HFFc6 (cell line): ENCODE results near the gene UBE2G1. TPM values are rescaled to one million over a fixed set of nuclear protein-coding genes. Genes with fewer than 3 reads are reported as not detected.

ENCODE experiments used
- DNase-seq: peaks from one replicate; pipeline ENCODE4 v3.0.0-alpha.2; 2018
- H3K27ac Mint-ChIP-seq: 2 replicates; pipeline ENCODE4 v1.8.0; 2020; ENCODE audit warnings: mild to moderate bottlenecking, mixed read lengths
- H3K27me3 Mint-ChIP-seq: 2 replicates; pipeline ENCODE4 v1.8.0; 2021; ENCODE audit warnings: mild to moderate bottlenecking, moderate library complexity, mixed read lengths; ENCODE audit not compliant: insufficient read depth
- H3K36me3 Mint-ChIP-seq: 2 replicates; pipeline ENCODE4 v1.8.0; 2021; ENCODE audit warnings: low read depth, mixed read lengths
- H3K4me1 Mint-ChIP-seq: 2 replicates; pipeline ENCODE4 v1.8.0; 2020; ENCODE audit warnings: low read depth, mixed read lengths
- H3K4me3 Mint-ChIP-seq: 2 replicates; pipeline ENCODE4 v1.8.0; 2020; ENCODE audit warnings: mild to moderate bottlenecking, moderate library complexity, mixed read lengths
- H3K9me3 Mint-ChIP-seq: 2 replicates; pipeline ENCODE4 v1.8.0; 2020; ENCODE audit warnings: mild to moderate bottlenecking, mixed read lengths
- CTCF ChIP-seq: fragments of 200-600 bp; sonication (generic); IDR thresholded peaks from 2 replicates; pipeline ENCODE4 v1.5.0; 2021; ENCODE audit warnings: antibody characterized with exemption, mild to moderate bottlenecking
- total RNA-seq, 6 experiments: library from RNA; stranded (reverse); fragmentation: NEBNext Ultra II Directional; extraction: Animal tissue kit (Norgen Biotek cat#: 25700); gene quantifications; 2 replicates in 1 of 6; 3 replicates in 5 of 6; pipeline ENCODE4 v1.2.3, GENCODE V29; 2021

The UBE2G1 gene
- total RNA-seq, 6 experiments from 2014 or later, result 56.3 to 73.1 (median 62.6) TPM

- TF ChIP-seq CTCF, result no peak
- peaks cover 6% of the 10 kb centered on the region; the same call in 1 of the 2 replicates for H3K36me3 Mint-ChIP-seq
- DNase-seq, result no peak
- no peak overlapping the region; the same call in 1 of the 2 replicates for H3K4me3 Mint-ChIP-seq
- H3K27me3 Mint-ChIP-seq, result no peaks in the 10 kb centered on the region; the same call in 1 of the 2 replicates
- H3K27ac Mint-ChIP-seq, result no peak overlapping the region
- H3K9me3 Mint-ChIP-seq, result no peaks in the 10 kb centered on the region
- H3K4me1 Mint-ChIP-seq, result peaks cover 43% of the 10 kb centered on the region
Observed at GRCh38 chr17:4313221-4314114, 53.0 kb downstream of the UBE2G1 start.

GRCh38 chr17:4310354-4311060 lies 56.0 kb downstream of the UBE2G1 start:
- peaks cover 21% of the 10 kb centered on the region for H3K36me3 Mint-ChIP-seq
- no peaks in the 10 kb centered on the region for H3K9me3 Mint-ChIP-seq
- no peak for TF ChIP-seq CTCF
- H3K27ac Mint-ChIP-seq, result no peak overlapping the region
- no peak for DNase-seq
- peaks cover 58% of the 10 kb centered on the region for H3K4me1 Mint-ChIP-seq
- no peaks in the 10 kb centered on the region; the same call in 1 of the 2 replicates for H3K27me3 Mint-ChIP-seq
- no peak overlapping the region for H3K4me3 Mint-ChIP-seq

- Mint-ChIP-seq H3K27ac (no peak overlapping the region), H3K27me3 (no peaks in the 10 kb centered on the region; the same call in 1 of the 2 replicates), H3K36me3 (peaks cover 25% of the 10 kb centered on the region), H3K4me1 (peaks cover 63% of the 10 kb centered on the region), H3K9me3 (no peaks in the 10 kb centered on the region), H3K4me3 (no peak overlapping the region)
- DNase-seq, result no peak
- TF ChIP-seq CTCF, result no peak
Observed at GRCh38 chr17:4309897-4310296, 56.6 kb downstream of the UBE2G1 start.

GRCh38 chr17:4307179-4307930 lies 59.1 kb downstream of the UBE2G1 start:
- H3K4me3 Mint-ChIP-seq, result no peak overlapping the region
- no peak for TF ChIP-seq CTCF
- no peak overlapping the region for H3K27ac Mint-ChIP-seq
- H3K27me3 Mint-ChIP-seq, result no peaks in the 10 kb centered on the region; the same call in 1 of the 2 replicates
- peaks cover 45% of the 10 kb centered on the region for H3K4me1 Mint-ChIP-seq
- H3K9me3 Mint-ChIP-seq, result no peaks in the 10 kb centered on the region
- DNase-seq, result no peak
- H3K36me3 Mint-ChIP-seq, result peaks cover 29% of the 10 kb centered on the region

GRCh38 chr17:4305224-4305623 lies 61.3 kb downstream of the UBE2G1 start:
- Mint-ChIP-seq H3K4me3 (no peak overlapping the region), H3K27me3 (no peaks in the 10 kb centered on the region), H3K36me3 (peaks cover 33% of the 10 kb centered on the region), H3K27ac (peak overlapping the region; percentile 47; the same call in 1 of the 2 replicates), H3K4me1 (peaks cover 31% of the 10 kb centered on the region), H3K9me3 (no peaks in the 10 kb centered on the region)
- DNase-seq, result no peak
- no peak for TF ChIP-seq CTCF
